ENCODE measurements around the gene VANGL2. TPM values are rescaled to one million over a fixed set of nuclear protein-coding genes. Genes with fewer than 3 reads are reported as not detected.

Gene VANGL2
- total and polyA plus RNA-seq, 9 of the 15 experiments (the other 6 are each of a cell fraction or from before 2014, with no cell fraction given) = 0.28 to 4.0 (median 0.98) TPM

GRCh38 chr1:160370561-160371345, 29.6 kb upstream of the VANGL2 start (continued):
- TF ChIP-seq ZNF121 (CRISPR knock-in tag; conservative IDR thresholded peaks at IDR 0.05) (no peak), CSDE1 (IDR thresholded peaks at IDR 0.05) (no peak), ZNF57 (CRISPR knock-in tag; IDR thresholded peaks at IDR 0.05) (no peak), XRCC5 (IDR thresholded peaks at IDR 0.05; ENCODE audit: low read depth, low read length) (no peak), PRDM10 (IDR thresholded peaks at IDR 0.05; ENCODE audit: partially characterized antibody) (no peak), FOXA3 (CRISPR knock-in tag; conservative IDR thresholded peaks at IDR 0.05 in 1 of 2, IDR thresholded peaks at IDR 0.05 in 1 of 2) (no peak), CBX1 (IDR thresholded peaks at IDR 0.05; ENCODE audit: low read depth) (no peak), GATAD2A (IDR thresholded peaks at IDR 0.05) (no peak)

Data from K562 (cell line).